Measurements from ENCODE around the gene EXTL1.

Gene EXTL1

GRCh38 chr1:26078286-26079177 is 57.0 kb downstream of the EXTL1 start:
- Mint-ChIP-seq H3K4me1 (ENCODE audit: low read depth) (no peaks in the 10 kb centered on the region), H3K36me3 (ENCODE audit: low read depth) (no peaks in the 10 kb centered on the region), H3K9me3 (no peaks in the 10 kb centered on the region), H3K27ac (no peak overlapping the region), H3K27me3 (peaks cover 1% of the 10 kb centered on the region), H3K4me3 (no peak overlapping the region)

DNA sequence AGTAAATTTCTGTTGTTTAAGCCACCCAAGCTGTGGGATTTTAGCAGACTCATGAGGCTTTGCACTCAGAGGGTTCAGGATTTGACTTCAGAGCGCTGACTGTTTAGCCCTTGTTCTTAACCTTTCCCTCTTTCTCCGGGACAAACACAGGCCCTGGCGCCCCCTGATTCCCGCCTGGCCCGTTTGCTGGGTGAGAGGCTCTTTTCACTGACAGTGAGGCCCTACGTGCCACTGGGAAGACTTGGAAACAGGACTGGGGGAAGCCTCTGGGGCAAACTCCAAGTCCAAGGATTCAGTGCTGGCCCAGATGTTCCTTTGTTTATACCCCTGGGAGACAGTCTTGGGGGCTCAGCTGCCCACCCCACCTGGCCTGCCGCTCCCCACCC is 57.6 kb downstream of the EXTL1 start:
- Mint-ChIP-seq H3K27me3 (peaks cover 2% of the 10 kb centered on the region), H3K4me3 (no peak overlapping the region), H3K4me1 (ENCODE audit: low read depth) (no peaks in the 10 kb centered on the region), H3K27ac (no peak overlapping the region), H3K9me3 (no peaks in the 10 kb centered on the region), H3K36me3 (ENCODE audit: low read depth) (no peaks in the 10 kb centered on the region)

DNA sequence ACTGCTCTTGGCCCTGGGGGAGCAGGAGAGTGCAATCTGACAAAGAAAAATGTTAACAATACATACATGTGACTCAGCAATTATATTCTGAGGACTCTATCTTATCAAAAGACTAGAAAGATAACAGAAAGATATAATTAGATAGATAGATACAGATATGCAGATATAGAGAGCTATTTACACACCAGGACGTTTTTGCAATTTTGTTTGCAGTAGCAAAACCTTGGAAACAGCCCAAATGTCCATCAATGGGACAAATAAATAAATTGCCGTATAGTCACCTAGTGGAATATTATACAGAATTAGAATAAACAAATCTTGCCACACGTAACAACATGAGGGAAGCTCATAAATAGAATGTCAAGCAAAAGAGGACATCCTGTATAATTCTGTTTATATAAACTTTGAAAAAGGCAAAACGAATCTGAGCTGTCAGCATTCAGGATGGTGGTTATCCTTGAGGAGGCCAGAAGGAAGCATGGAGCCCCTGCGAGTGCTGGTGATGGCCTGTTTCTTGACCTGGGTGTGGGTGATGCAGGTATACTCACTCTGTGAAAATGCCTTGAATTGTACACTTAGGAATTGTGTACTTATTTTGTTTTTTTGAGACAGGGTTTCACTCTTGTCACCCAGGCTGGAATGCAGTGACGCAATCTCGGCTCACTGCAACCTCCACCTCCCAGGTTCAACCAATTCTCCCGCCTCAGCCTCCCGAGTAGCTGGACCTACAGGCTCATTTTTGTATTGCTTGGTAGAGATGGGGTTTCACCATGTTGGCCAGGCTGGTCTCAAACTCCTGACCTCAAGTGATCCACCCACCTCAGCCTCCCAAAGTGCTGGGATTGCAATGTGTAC is 58.6 kb downstream of the EXTL1 start:
- no peak overlapping the region for H3K4me3 Mint-ChIP-seq
- no peaks in the 10 kb centered on the region for H3K36me3 Mint-ChIP-seq (ENCODE audit: low read depth)

GRCh38 chr1:26081267-26082019 is 59.9 kb downstream of the EXTL1 start:
- no peaks in the 10 kb centered on the region for H3K36me3 Mint-ChIP-seq (ENCODE audit: low read depth)
- H3K27me3 Mint-ChIP-seq: peaks cover 12% of the 10 kb centered on the region
- H3K4me3 Mint-ChIP-seq: no peak overlapping the region
- no peaks in the 10 kb centered on the region for H3K9me3 Mint-ChIP-seq
- H3K4me1 Mint-ChIP-seq (ENCODE audit: low read depth): no peaks in the 10 kb centered on the region
- no peak overlapping the region for H3K27ac Mint-ChIP-seq

More for the DNA sequence above, 58.6 kb downstream of the EXTL1 start:
- Mint-ChIP-seq H3K27me3 (peaks cover 5% of the 10 kb centered on the region), H3K4me1 (ENCODE audit: low read depth) (no peaks in the 10 kb centered on the region), H3K27ac (no peak overlapping the region), H3K9me3 (no peaks in the 10 kb centered on the region)

- Mint-ChIP-seq H3K4me3 (no peak overlapping the region), H3K27me3 (peaks cover 14% of the 10 kb centered on the region), H3K36me3 (ENCODE audit: low read depth) (no peaks in the 10 kb centered on the region), H3K27ac (no peak overlapping the region), H3K4me1 (ENCODE audit: low read depth) (no peaks in the 10 kb centered on the region), H3K9me3 (no peaks in the 10 kb centered on the region)
These were observed 60.4 kb downstream of the EXTL1 start for GRCh38 chr1:26082020-26082350.

DNA sequence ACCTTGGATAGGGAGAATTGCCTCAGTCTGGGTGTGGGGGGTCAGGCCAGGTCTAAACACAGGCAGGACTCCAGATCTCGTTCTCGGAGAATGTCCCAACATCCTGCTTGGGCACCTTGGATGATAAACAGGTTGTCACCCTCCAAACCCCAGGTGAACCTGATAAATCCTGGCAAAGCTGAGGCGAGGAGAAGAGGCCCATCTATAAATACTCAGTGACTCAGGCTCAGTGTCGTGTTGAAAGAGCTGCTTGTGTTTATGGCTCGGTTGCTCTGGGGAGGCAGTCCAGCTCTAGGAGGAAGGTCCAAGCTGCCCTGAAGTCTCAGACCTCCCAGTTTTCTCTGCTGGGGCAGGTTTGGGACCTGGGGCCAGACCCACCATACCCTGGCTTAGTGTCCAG is 61.6 kb downstream of the EXTL1 start:
- Mint-ChIP-seq H3K4me3 (no peak overlapping the region), H3K27me3 (peaks cover 14% of the 10 kb centered on the region), H3K9me3 (no peaks in the 10 kb centered on the region), H3K36me3 (ENCODE audit: low read depth) (no peaks in the 10 kb centered on the region), H3K4me1 (ENCODE audit: low read depth) (no peaks in the 10 kb centered on the region), H3K27ac (no peak overlapping the region)

DNA sequence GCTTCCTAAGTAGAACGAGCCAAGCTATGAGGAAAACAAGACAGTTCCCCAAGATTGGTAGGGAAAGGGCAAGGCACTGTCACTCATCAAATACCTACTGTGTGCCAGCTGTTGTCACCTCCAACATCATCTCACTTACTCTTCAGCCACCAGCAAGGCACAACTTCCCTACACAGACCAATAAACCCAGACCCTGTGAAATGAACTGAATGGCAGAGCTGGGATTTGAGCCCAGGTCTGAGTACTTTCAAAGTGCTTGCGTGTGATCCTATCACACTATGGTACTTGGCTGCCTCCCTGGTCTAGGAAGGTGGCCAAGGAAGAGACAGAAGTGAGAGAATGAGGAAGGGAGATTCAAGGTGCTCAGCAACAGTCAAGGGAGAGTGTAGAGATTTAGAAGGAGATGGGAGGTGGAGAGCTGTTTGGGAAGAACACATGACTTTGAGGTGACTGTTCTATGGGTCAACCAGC is 62.6 kb downstream of the EXTL1 start:
- H3K4me1 Mint-ChIP-seq (ENCODE audit: low read depth): no peaks in the 10 kb centered on the region
- H3K36me3 Mint-ChIP-seq (ENCODE audit: low read depth): no peaks in the 10 kb centered on the region
- H3K9me3 Mint-ChIP-seq: no peaks in the 10 kb centered on the region
- H3K4me3 Mint-ChIP-seq: no peak overlapping the region
- peaks cover 18% of the 10 kb centered on the region for H3K27me3 Mint-ChIP-seq
- no peak overlapping the region for H3K27ac Mint-ChIP-seq

- no peak overlapping the region for H3K4me3 Mint-ChIP-seq
These were observed 63.3 kb downstream of the EXTL1 start for GRCh38 chr1:26084844-26085243.

More at GRCh38 chr1:26084844-26085243, 63.3 kb downstream of the EXTL1 start:
- Mint-ChIP-seq H3K4me1 (ENCODE audit: low read depth) (no peaks in the 10 kb centered on the region), H3K9me3 (no peaks in the 10 kb centered on the region), H3K27me3 (peaks cover 22% of the 10 kb centered on the region), H3K36me3 (ENCODE audit: low read depth) (no peaks in the 10 kb centered on the region), H3K27ac (no peak overlapping the region)
